Ishikawa (cell line): ENCODE data around the gene NLRC5.

ENCODE experiments used
- CEBPB ChIP-seq: IDR thresholded peaks from 2 replicates; pipeline ENCODE4 v1.6.1; 2012
- CREB1 ChIP-seq: IDR thresholded peaks from 2 replicates; pipeline ENCODE4 v1.6.1; 2012; ENCODE audit warnings: low read depth
- EGR1 ChIP-seq: IDR thresholded peaks from 2 replicates; pipeline ENCODE4 v1.6.1; 2012
- EP300 ChIP-seq: IDR thresholded peaks from 2 replicates; pipeline ENCODE4 v1.6.1; 2012; ENCODE audit warnings: borderline replicate concordance
- FOXM1 ChIP-seq: IDR thresholded peaks from 2 replicates; pipeline ENCODE4 v1.6.1; 2012; ENCODE audit warnings: low read depth, borderline replicate concordance
- MAX ChIP-seq: IDR thresholded peaks from 2 replicates; pipeline ENCODE4 v1.6.1; 2012
- NFIC ChIP-seq: IDR thresholded peaks from 2 replicates; pipeline ENCODE4 v1.6.1; 2012
- RAD21 ChIP-seq: IDR thresholded peaks from 2 replicates; pipeline ENCODE4 v1.6.1; 2012; ENCODE audit warnings: low read depth
- REST ChIP-seq: IDR thresholded peaks from 2 replicates; pipeline ENCODE4 v1.6.1; 2012; ENCODE audit warnings: low read depth, mild to moderate bottlenecking
- TAF1 ChIP-seq: IDR thresholded peaks from 2 replicates; pipeline ENCODE4 v1.6.1; 2012; ENCODE audit warnings: low read depth, mild to moderate bottlenecking
- TCF12 ChIP-seq: IDR thresholded peaks from 2 replicates; pipeline ENCODE4 v1.6.1; 2012; ENCODE audit warnings: low read depth
- TEAD4 ChIP-seq: IDR thresholded peaks from 2 replicates; pipeline ENCODE4 v1.6.1; 2012
- USF1 ChIP-seq: IDR thresholded peaks from 2 replicates; pipeline ENCODE4 v1.6.1; 2012
- YY1 ChIP-seq: IDR thresholded peaks from 2 replicates; pipeline ENCODE4 v1.6.1; 2012; ENCODE audit warnings: low read depth
- ZBTB7A ChIP-seq: IDR thresholded peaks from 2 replicates; pipeline ENCODE4 v1.6.1; 2012; ENCODE audit warnings: low read depth

Gene NLRC5

GRCh38 chr16:57126411-57126810 is 137.1 kb downstream of the NLRC5 start:
- TF ChIP-seq FOXM1 (no peak), RAD21 (no peak), NFIC (no peak), CEBPB (no peak), TEAD4 (no peak), EGR1 (no peak), ZBTB7A (no peak), REST (no peak), CREB1 (no peak), USF1 (no peak)

GRCh38 chr16:57127037-57127763 is 137.8 kb downstream of the NLRC5 start:
- TF ChIP-seq NFIC: no peak
- TF ChIP-seq CREB1: no peak
- TF ChIP-seq FOXM1: no peak
- no peak for TF ChIP-seq MAX
- TF ChIP-seq TEAD4: no peak

- TF ChIP-seq CREB1 (no peak), USF1 (no peak), NFIC (no peak), MAX (no peak), REST (no peak), RAD21 (no peak), EP300 (no peak), FOXM1 (no peak), TCF12 (no peak), CEBPB (no peak), ZBTB7A (no peak), TAF1 (no peak)
Observed at GRCh38 chr16:57127836-57128235, 138.5 kb downstream of the NLRC5 start.

- TF ChIP-seq RAD21: no peak
- no peak for TF ChIP-seq TCF12
- no peak for TF ChIP-seq TAF1
- TF ChIP-seq CREB1: no peak
- no peak for TF ChIP-seq REST
- no peak for TF ChIP-seq YY1
- no peak for TF ChIP-seq FOXM1
- TF ChIP-seq CEBPB: no peak
- no peak for TF ChIP-seq MAX
- TF ChIP-seq USF1: no peak
- TF ChIP-seq TEAD4: no peak
- no peak for TF ChIP-seq NFIC
Observed at GRCh38 chr16:57128771-57129389, 139.5 kb downstream of the NLRC5 start.
